Left ventricle myocardium inferior (tissue), 1 donor: ENCODE results near the gene CRYBG2. TPM values are rescaled to one million over a fixed set of nuclear protein-coding genes. Genes with fewer than 3 reads are reported as not detected.

Experiments
- DNase-seq: peaks from one replicate; pipeline ENCODE4 v3.0.0-alpha.2; 2020
- H3K27ac ChIP-seq: fragments of 200-600 bp; replicated peaks from 2 replicates; pipeline ENCODE4 v1.8.0; 2021
- H3K27me3 ChIP-seq: fragments of 200-600 bp; 2 replicates; pipeline ENCODE4 v1.8.0; 2021; ENCODE audit warnings: low read depth
- H3K36me3 ChIP-seq: fragments of 200-600 bp; 2 replicates; pipeline ENCODE4 v1.8.0; 2021
- H3K4me1 ChIP-seq: fragments of 200-600 bp; 2 replicates; pipeline ENCODE4 v1.8.0; 2021
- H3K4me3 ChIP-seq: fragments of 200-600 bp; 2 replicates; pipeline ENCODE4 v1.8.0; 2021; ENCODE audit warnings: mild to moderate bottlenecking, moderate library complexity
- H3K9me3 ChIP-seq: fragments of 200-600 bp; replicated peaks from 2 replicates; pipeline ENCODE4 v1.8.0; 2021
- intact Hi-C: fragments of 100-400 bp; cut with micrococcal nuclease; formaldehyde crosslinking; loops from one replicate; pipeline ENCODE4 v1.11.0; 2022
- long read RNA-seq: library from polyadenylated mRNA; unstranded; transcript quantifications from one replicate; pipeline ENCODE4 v2.0.0, GENCODE V29; 2021
- total RNA-seq: library from RNA; stranded (reverse); fragmentation: NEBNext Ultra II Directional; extraction: Animal tissue kit (Norgen Biotek cat#: 25700); gene quantifications from one replicate; pipeline ENCODE4 v1.2.1, GENCODE V29; 2021
- TF ChIP-seq, protein P1 (sequence below): fragments of 200-600 bp; IDR thresholded peaks from 2 replicates; pipeline ENCODE4 v1.8.0; 2021; ENCODE audit warnings: antibody characterized with exemption, mild to moderate bottlenecking, borderline replicate concordance
- donor health status: DM: no; HTN: yes; CAD: no; lungs with severe emphysema.

The CRYBG2 gene, protein sequence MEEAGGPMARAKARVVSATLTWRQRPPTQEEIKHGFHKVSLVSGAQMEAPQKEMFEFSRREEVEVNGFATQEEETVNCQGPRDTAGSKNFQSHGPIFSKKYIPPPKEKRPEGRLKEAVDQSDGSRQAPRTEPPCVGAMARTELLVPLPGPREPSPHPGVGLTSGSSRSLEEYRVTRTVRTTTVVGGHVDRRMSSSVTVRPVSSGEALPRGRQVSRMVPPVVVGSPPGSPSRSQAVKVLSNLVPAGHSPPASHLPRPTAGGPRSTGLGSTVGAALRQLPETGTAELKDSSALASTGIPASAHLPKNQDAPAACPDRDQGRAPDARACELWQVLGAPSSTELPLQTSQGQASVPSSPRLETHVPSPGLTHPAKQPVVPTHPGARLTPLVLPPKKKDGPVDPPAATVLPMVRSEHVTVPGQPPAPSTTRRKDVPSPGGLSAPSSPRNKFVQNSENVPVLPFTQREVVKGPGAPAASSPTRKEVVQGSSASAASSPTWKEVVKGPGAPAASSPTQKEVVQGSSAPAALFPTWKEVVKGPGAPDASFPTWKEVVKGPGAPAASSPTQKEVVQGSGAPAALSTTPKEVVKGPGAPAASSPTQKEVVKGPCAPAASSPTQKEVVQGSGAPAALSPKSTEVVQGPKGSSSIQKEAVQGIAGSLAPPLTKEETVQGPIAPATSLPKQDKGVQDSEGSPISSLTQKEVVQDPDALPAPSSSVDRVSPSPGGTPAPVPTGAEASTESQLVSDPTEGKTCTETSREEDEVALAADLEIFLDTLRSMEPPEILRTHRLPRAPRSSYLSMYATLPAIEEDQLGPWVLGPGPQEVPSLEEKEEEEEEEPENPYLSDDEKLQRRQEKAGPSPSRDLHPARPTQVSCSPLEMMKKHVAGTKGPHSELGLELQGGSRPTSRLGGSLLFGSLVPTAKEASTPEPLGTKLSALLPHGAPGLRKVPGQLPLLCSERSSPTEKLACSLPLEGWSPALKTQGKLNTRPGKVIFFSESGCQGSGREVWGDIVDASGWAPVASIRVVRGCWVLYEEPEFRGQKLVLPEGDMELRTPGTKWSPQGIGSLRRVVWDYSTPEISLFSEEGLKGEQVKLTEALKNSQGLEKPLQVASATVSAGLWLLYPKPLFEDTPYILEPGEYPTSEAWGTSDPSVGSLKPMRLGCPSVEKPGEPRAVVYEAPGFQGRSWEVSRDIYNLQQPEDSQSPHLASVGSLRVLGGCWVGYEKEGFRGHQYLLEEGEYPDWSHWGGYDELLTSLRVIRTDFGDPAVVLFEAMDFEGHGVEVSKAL (N-terminal part only)
- not detected for total RNA-seq
- long read RNA-seq = 0 reads

DNA sequence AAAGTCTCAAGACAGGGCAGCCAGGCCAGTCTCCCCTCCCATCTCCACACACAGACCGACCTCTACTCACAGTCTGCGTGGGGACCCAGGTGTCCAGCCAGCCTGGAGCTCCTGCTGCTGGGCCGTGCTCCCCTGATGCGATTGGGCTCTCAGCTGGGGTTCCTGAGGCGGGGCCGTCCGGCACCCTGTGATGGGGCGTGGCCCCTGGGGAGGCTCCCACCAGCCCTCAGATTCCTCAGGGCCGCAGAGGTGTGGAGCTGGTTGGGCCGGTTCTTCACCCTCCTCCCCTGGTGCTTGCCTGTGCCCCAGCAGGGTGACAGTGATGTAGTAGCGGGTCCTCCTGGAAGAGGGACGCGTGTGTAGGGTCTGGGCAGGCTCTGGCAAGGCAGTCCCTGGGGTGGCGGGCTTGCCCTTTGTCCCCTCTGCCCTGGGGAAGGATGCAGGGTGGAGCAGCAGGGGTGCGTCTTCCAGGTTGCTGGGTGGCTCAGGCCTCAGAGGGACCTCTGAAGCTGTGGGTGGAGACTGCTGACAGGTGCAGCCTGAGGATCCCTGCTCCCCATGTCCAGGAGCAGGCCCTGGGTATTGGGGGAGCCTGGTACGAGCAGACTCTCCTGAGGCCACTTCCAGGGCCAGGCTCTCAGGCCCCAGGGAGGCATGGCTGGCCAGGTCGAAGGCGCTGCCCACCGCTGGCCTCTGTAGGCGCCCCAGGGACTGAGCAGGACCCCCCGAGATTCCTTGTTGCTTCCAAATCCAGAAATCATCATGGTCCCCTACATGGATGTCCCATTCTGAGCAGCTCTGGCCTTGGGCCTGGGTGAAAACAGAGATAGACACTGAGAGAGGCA, at the start of gene CRYBG2:
TSS of gene CRYBG2 (minus strand) at position 155 of the 845 bp plus-strand sequence. CDS start 7,473 bp downstream, outside the sequence.
- TF ChIP-seq, protein P1, sequence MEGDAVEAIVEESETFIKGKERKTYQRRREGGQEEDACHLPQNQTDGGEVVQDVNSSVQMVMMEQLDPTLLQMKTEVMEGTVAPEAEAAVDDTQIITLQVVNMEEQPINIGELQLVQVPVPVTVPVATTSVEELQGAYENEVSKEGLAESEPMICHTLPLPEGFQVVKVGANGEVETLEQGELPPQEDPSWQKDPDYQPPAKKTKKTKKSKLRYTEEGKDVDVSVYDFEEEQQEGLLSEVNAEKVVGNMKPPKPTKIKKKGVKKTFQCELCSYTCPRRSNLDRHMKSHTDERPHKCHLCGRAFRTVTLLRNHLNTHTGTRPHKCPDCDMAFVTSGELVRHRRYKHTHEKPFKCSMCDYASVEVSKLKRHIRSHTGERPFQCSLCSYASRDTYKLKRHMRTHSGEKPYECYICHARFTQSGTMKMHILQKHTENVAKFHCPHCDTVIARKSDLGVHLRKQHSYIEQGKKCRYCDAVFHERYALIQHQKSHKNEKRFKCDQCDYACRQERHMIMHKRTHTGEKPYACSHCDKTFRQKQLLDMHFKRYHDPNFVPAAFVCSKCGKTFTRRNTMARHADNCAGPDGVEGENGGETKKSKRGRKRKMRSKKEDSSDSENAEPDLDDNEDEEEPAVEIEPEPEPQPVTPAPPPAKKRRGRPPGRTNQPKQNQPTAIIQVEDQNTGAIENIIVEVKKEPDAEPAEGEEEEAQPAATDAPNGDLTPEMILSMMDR = no peak
- Histone ChIP-seq H3K36me3 (no peaks in the 10 kb centered on the region), H3K27me3 (peaks cover 55% of the 10 kb centered on the region), H3K27ac (no peak within 1 kb of the TSS), H3K4me1 (peaks cover 7% of the 10 kb centered on the region), H3K9me3 (no peaks in the 10 kb centered on the region), H3K4me3 (no peak within 1 kb of the TSS)
- intact Hi-C loops = no loop called here
- no peak for DNase-seq

DNA sequence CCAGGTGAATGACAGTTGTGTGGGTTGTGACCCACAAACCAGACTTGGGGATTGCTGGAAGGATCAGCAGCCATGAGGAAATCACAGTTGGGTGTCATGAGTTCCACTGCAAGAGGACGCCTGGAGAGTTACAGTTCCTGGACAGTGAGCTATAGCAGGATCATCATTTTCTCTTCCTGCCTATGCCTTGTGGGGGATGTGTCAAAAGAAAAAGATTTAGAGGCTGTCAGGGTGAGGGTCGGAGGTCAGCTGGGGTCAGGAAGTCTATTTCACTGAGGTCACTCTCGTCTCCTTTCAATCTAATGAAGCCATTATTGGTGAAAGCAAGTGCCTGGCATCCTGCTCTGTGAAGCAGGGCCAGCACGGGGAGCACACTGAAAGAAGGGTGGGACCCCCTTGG, 49.7 kb upstream of the CRYBG2 start:
- intact Hi-C loops = no loop called here
- TF ChIP-seq, protein P1 = no peak
- Histone ChIP-seq H3K9me3 (no peaks in the 10 kb centered on the region), H3K36me3 (no peaks in the 10 kb centered on the region), H3K27me3 (peaks cover 81% of the 10 kb centered on the region), H3K4me1 (no peaks in the 10 kb centered on the region), H3K27ac (no peak overlapping the region), H3K4me3 (no peak overlapping the region)
- no peak for DNase-seq

DNA sequence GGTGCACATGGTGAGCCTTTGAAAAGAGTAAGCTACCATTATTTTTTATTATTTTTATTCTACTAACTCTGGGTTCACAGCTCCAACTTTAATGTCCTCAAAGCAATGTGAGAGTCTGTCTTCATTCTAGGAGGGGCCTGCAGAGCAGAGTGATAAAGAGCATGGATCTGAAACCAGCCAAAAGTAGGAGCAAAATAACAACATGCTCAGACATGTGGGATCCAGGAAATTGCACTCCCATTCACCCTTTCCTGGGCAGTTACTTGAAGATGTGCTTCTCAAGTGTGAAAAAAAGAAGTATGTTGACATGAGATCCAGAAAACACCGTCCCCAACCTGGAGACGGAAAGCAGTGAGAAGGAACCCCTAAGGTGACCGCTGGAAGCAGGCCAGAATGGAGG, 48.0 kb upstream of the CRYBG2 start:
- Histone ChIP-seq H3K27me3 (peaks cover 66% of the 10 kb centered on the region), H3K4me3 (no peak overlapping the region), H3K27ac (no peak overlapping the region), H3K9me3 (no peaks in the 10 kb centered on the region), H3K36me3 (no peaks in the 10 kb centered on the region), H3K4me1 (no peaks in the 10 kb centered on the region)
- no peak for DNase-seq
- TF ChIP-seq, protein P1 = no peak
- intact Hi-C loops = no loop called here

DNA sequence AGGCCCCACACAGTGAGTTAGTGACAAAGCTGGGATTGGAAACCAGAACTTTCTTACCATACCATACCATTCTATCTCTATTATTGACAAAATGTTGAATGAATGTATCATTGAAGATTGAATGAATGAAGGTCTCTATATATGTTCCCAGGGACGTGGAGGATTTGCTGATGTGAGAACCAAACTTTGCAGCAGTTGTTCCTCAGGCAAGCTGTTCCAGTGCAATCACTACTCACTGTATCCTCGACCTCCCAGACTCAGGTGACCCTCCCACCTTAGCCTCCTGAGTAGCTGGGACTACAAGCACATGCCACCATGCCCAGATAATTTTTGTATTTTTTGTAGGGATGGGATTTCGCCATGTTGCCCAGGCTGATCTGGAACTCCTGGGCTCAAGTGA, 45.1 kb upstream of the CRYBG2 start:
- no peaks in the 10 kb centered on the region for H3K36me3 ChIP-seq
- no peak overlapping the region for H3K4me3 ChIP-seq
- peaks cover 41% of the 10 kb centered on the region for H3K27me3 ChIP-seq
- no peaks in the 10 kb centered on the region for H3K4me1 ChIP-seq
- intact Hi-C loops = no loop called here
- no peaks in the 10 kb centered on the region for H3K9me3 ChIP-seq
- TF ChIP-seq, protein P1 = no peak
- no peak for DNase-seq
- no peak overlapping the region for H3K27ac ChIP-seq
